Keratinocyte (primary cell): Measurements from ENCODE around the gene DCHS1. TPM values are rescaled to one million over a fixed set of nuclear protein-coding genes. Genes with fewer than 3 reads are reported as not detected.

ENCODE experiments used
- DNase-seq: peaks from one replicate; pipeline ENCODE4 v3.0.0-alpha.2; 2011; ENCODE audit warnings: low read depth, missing footprints, low spot score
- FAIRE-seq: peaks from 2 replicates; lab custom pipeline; 2011; peaks lifted over from hg19 to GRCh38; lab: Jason Lieb, UNC
- H2AFZ ChIP-seq: 2 replicates; pipeline ENCODE4 v1.6.0; 2012; ENCODE audit warnings: low read length, control low read depth, inconsistent platforms; ENCODE audit not compliant: control insufficient read depth
- H3K27ac ChIP-seq: 2 replicates; pipeline ENCODE4 v1.5.1; 2011; ENCODE audit warnings: low read length; ENCODE audit not compliant: control insufficient read depth, insufficient read depth
- H3K27me3 ChIP-seq: 3 replicates; pipeline ENCODE4 v1.6.0; 2011; ENCODE audit warnings: low read length; ENCODE audit not compliant: control insufficient read depth, insufficient read depth; ENCODE audit errors: extremely low read depth
- H3K36me3 ChIP-seq, 2 experiments: 2 replicates in 1 of 2; 3 replicates in 1 of 2; pipeline ENCODE4 v1.5.1; 2011; ENCODE audit warnings: low read length in 2 of 2, mild to moderate bottlenecking in 1 of 2; ENCODE audit not compliant: control insufficient read depth in 2 of 2, insufficient read depth in 2 of 2; ENCODE audit errors: extremely low read depth in 1 of 2
- H3K4me1 ChIP-seq: 3 replicates; pipeline ENCODE4 v1.5.1; 2011; ENCODE audit warnings: low read length; ENCODE audit not compliant: control insufficient read depth, insufficient read depth; ENCODE audit errors: extremely low read depth
- H3K4me2 ChIP-seq: 3 replicates; pipeline ENCODE4 v1.6.0; 2011; ENCODE audit warnings: low read depth, low read length; ENCODE audit not compliant: control insufficient read depth, insufficient read depth; ENCODE audit errors: extremely low read depth
- H3K4me3 ChIP-seq, 3 experiments: fragments of 200-600 bp in 1 of 3; sonication (generic) in 1 of 3; 2 replicates in 2 of 3; 3 replicates in 1 of 3; pipeline ENCODE4 v1.5.1; 2011 to 2016; ENCODE audit warnings: low read length in 3 of 3, mild to moderate bottlenecking in 3 of 3, control low read depth in 2 of 3, inconsistent platforms in 1 of 3, low read depth in 1 of 3, mixed read lengths in 1 of 3, mixed run types in 1 of 3, moderate library complexity in 1 of 3; ENCODE audit not compliant: control insufficient read depth in 2 of 3, insufficient read depth in 2 of 3; ENCODE audit errors: extremely low read depth in 1 of 3
- H3K79me2 ChIP-seq: 2 replicates; pipeline ENCODE4 v1.6.0; 2012; ENCODE audit warnings: low read length; ENCODE audit not compliant: control insufficient read depth, insufficient read depth
- H3K9ac ChIP-seq: 3 replicates; pipeline ENCODE4 v1.6.0; 2011; ENCODE audit warnings: low read length; ENCODE audit not compliant: control insufficient read depth, insufficient read depth; ENCODE audit errors: extremely low read depth
- H3K9me1 ChIP-seq: 3 replicates; pipeline ENCODE4 v1.6.0; 2011; ENCODE audit warnings: low read length; ENCODE audit not compliant: control insufficient read depth, insufficient read depth; ENCODE audit errors: extremely low read depth
- H3K9me3 ChIP-seq: 2 replicates; pipeline ENCODE4 v1.5.1; 2012; ENCODE audit warnings: low read depth, low read length; ENCODE audit not compliant: control insufficient read depth
- H4K20me1 ChIP-seq: 3 replicates; pipeline ENCODE4 v1.6.0; 2011; ENCODE audit warnings: low read length; ENCODE audit not compliant: control insufficient read depth, insufficient read depth; ENCODE audit errors: extremely low read depth
- EZH2 ChIP-seq: IDR thresholded peaks from one replicate; pipeline ENCODE4 v1.6.1; 2012; ENCODE audit warnings: inconsistent platforms, mild to moderate bottlenecking, low read length, moderate library complexity
- dilution Hi-C: fragments of 300-500 bp; cut with MboI; formaldehyde crosslinking; loops from one replicate; pipeline ENCODE4 v1.7.0; 2020; ENCODE audit warnings: low sequenced_read_pairs; ENCODE audit not compliant: extremely low pct_ligation_motif_present
- polyA plus RNA-seq, 5 experiments: library from polyadenylated mRNA; depleted of rRNA in 3 of 5; stranded (reverse) in 3 of 5; stranded (forward) in 1 of 5; unstranded in 1 of 5; fragments of >200 nt; gene quantifications; 1 replicate in 1 of 5; 2 replicates in 3 of 5; 3 replicates in 1 of 5; pipeline versions ENCODE4 v1.2.1 to v1.2.3, GENCODE V29; 2011 to 2012; ENCODE audit warnings: missing spikeins in 2 of 5, low read depth in 1 of 5, low replicate concordance in 1 of 5
- TF ChIP-seq, protein P1 (sequence below), 3 experiments: IDR thresholded peaks in 1 of 3; conservative IDR thresholded peaks in 1 of 3; optimal IDR thresholded peaks in 1 of 3; 2 replicates in 2 of 3; 3 replicates in 1 of 3; pipeline versions ENCODE3 to v1.5.1; 2011; ENCODE audit warnings: low read length in 3 of 3, mild to moderate bottlenecking in 3 of 3, moderate library complexity in 2 of 3, control low read depth in 1 of 3, inconsistent platforms in 1 of 3; ENCODE audit not compliant: insufficient read depth in 2 of 3; ENCODE audit errors: extremely low read depth in 1 of 3

The DCHS1 gene
- polyA plus RNA-seq, 1 donor (not counting 4 experiments of a cell fraction or from before 2014, with no cell fraction given) = 0.03 TPM

DNA sequence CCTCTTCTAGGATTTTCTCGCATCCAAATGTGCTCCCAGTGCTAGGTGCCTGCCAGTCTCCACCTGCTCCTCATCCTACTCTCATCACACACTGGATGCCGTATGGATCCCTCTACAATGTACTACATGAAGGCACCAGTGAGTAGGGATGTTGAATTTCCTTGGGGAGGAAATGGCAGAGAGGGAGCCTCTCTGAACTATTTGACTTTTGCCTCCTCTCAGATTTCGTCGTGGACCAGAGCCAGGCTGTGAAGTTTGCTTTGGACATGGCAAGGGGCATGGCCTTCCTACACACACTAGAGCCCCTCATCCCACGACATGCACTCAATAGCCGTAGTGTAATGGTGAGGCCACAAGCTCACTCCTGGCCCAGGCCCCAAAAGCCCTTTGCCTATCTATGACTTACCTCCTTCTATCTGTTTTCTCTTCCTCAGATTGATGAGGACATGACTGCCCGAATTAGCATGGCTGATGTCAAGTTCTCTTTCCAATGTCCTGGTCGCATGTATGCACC, 46.0 kb downstream of the DCHS1 start:
- no peak overlapping the region for H3K4me2 ChIP-seq
- no peaks in the 10 kb centered on the region for H3K9me1 ChIP-seq
- no peak overlapping the region for H3K27ac ChIP-seq
- H3K27me3 ChIP-seq = no peaks in the 10 kb centered on the region
- no peak for DNase-seq
- H3K9me3 ChIP-seq = no peaks in the 10 kb centered on the region
- peaks cover 32 to 39% of the 10 kb centered on the region in 2 experiments for H3K36me3 ChIP-seq
- no peaks in the 10 kb centered on the region for H4K20me1 ChIP-seq
- H3K4me3 ChIP-seq = no peak overlapping the region
- H2AFZ ChIP-seq = no peak overlapping the region
- TF ChIP-seq, protein P1, sequence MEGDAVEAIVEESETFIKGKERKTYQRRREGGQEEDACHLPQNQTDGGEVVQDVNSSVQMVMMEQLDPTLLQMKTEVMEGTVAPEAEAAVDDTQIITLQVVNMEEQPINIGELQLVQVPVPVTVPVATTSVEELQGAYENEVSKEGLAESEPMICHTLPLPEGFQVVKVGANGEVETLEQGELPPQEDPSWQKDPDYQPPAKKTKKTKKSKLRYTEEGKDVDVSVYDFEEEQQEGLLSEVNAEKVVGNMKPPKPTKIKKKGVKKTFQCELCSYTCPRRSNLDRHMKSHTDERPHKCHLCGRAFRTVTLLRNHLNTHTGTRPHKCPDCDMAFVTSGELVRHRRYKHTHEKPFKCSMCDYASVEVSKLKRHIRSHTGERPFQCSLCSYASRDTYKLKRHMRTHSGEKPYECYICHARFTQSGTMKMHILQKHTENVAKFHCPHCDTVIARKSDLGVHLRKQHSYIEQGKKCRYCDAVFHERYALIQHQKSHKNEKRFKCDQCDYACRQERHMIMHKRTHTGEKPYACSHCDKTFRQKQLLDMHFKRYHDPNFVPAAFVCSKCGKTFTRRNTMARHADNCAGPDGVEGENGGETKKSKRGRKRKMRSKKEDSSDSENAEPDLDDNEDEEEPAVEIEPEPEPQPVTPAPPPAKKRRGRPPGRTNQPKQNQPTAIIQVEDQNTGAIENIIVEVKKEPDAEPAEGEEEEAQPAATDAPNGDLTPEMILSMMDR (optimal IDR thresholded peaks at IDR 0.05 in 1 of 3, IDR thresholded peaks at IDR 0.05 in 1 of 3, conservative IDR thresholded peaks at IDR 0.05 in 1 of 3; ENCODE audit: extremely low read depth in 1 of 3, insufficient read depth in 2 of 3, low read length in 3 of 3) = no peak
- TF ChIP-seq EZH2 = no peak
- dilution Hi-C loops = no loop called here
- H3K4me1 ChIP-seq = peaks cover 44% of the 10 kb centered on the region
- peaks cover 50% of the 10 kb centered on the region for H3K79me2 ChIP-seq
- no peak for FAIRE-seq
- no peak overlapping the region for H3K9ac ChIP-seq

GRCh38 chr11:6608726-6609501, 46.7 kb downstream of the DCHS1 start:
- Histone ChIP-seq H3K27ac (no peak overlapping the region), H3K79me2 (peaks cover 57% of the 10 kb centered on the region), H3K4me2 (no peak overlapping the region), H3K27me3 (no peaks in the 10 kb centered on the region), H4K20me1 (no peaks in the 10 kb centered on the region), H3K9me1 (no peaks in the 10 kb centered on the region), H3K4me3 (no peak overlapping the region), H3K36me3 (peaks cover 29 to 39% of the 10 kb centered on the region in 2 experiments), H3K9ac (no peak overlapping the region), H3K9me3 (no peaks in the 10 kb centered on the region), H2AFZ (no peak overlapping the region), H3K4me1 (peaks cover 45% of the 10 kb centered on the region)
- dilution Hi-C loops = no loop called here
- TF ChIP-seq EZH2 = no peak
- TF ChIP-seq, protein P1 (optimal IDR thresholded peaks at IDR 0.05 in 1 of 3, IDR thresholded peaks at IDR 0.05 in 1 of 3, conservative IDR thresholded peaks at IDR 0.05 in 1 of 3; ENCODE audit: extremely low read depth in 1 of 3, insufficient read depth in 2 of 3, low read length in 3 of 3) = no peak
- FAIRE-seq (no peak), DNase-seq (no peak)
